H54 (cell line): ENCODE results near the gene MS4A12.
"Not testable (repeated sequence)": the region's sequence is repeated elsewhere in the genome, so short reads cannot be mapped to it uniquely, and the experiment has no call there.

Experiments used
- DNase-seq: peaks from one replicate; pipeline ENCODE4 v3.0.0; 2011; ENCODE audit warnings: low spot score, mixed read lengths; ENCODE audit not compliant: insufficient read length
- FAIRE-seq: peaks from 3 replicates; lab custom pipeline; 2011; peaks lifted over from hg19 to GRCh38; lab: Jason Lieb, UNC
- POLR2A ChIP-seq: IDR thresholded peaks from 2 replicates; pipeline ENCODE4 v1.6.1; 2011; ENCODE audit warnings: low read depth, mild to moderate bottlenecking, low read length

The MS4A12 gene

DNA sequence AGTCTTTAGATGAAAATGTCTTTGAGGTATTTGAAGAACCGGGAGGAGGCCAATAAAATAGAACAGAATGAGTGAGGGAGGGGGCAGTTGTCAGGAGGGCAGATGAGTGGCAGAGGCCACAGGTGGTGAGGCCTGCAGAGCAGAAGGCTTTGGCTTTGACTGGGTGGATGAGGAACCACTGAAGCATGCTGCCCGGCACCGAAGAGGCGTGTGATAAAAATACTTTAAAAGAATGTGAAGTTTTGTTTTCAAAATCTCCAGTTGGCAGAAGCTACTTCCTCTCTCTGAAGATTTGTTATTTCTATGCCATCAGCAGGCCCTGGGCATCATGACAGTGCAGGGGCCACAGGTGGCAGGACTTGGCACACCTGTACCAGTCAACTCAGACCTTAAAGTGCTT is 6.3 kb downstream of the MS4A12 start:
- DNase-seq = no peak
- no peak for FAIRE-seq
- no peak for TF ChIP-seq POLR2A

DNA sequence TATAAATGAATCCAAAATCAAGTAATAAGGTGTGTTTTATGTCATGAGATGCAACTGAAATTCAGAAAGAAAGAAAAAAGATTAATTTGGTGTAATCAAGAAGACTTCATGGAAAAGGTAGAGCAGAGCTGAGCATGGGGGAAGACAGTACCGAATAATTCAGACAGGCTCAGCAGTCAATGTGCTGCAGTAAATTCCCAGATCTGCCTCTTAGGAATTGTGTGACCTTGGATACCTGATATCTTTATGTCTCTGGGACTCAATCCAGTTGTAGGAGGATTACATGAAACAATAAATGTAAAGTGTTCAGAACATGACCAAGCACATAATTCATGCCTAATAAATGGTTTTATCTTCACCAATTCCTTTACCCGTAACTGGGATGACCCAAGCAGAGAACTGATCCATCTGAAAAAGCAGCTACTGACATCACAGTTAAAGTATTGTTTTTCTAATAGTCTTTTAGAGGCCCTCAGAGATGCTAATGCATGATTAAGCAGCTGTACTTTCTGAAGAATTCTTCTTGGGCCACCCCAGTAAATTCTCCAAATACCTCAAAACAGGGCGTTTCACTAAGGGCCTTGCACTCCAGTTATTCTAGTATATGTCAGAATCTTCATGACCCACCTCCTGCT is 7.8 kb downstream of the MS4A12 start:
- DNase-seq = no peak
- TF ChIP-seq POLR2A = no peak
- FAIRE-seq = no peak

DNA sequence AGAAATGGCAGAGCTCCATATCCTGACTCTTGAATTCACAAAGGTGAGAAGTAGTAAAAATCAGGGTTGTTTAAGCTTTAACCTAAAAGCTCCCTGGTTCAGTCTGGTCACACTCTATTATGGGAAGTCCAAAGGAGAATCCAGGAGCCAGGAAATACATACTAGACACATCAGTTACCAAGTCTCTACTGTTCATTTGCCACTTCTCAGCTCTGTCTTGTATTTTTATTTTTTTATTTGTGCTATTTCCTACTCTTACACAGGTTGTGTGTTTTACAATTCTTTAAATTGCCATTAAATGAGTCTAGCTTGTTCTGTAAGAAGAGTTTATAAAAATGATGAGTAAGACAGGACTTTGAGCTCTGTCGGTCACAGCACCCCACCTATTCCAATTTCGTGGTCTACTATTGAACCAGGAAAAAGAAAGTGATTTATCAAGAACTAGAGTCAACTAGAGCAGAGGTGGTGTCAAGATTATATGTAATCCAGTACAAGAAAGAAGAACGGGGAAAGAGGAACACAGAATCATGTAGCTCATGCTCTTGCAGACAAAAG is 9.7 kb downstream of the MS4A12 start:
- no peak for FAIRE-seq

DNA sequence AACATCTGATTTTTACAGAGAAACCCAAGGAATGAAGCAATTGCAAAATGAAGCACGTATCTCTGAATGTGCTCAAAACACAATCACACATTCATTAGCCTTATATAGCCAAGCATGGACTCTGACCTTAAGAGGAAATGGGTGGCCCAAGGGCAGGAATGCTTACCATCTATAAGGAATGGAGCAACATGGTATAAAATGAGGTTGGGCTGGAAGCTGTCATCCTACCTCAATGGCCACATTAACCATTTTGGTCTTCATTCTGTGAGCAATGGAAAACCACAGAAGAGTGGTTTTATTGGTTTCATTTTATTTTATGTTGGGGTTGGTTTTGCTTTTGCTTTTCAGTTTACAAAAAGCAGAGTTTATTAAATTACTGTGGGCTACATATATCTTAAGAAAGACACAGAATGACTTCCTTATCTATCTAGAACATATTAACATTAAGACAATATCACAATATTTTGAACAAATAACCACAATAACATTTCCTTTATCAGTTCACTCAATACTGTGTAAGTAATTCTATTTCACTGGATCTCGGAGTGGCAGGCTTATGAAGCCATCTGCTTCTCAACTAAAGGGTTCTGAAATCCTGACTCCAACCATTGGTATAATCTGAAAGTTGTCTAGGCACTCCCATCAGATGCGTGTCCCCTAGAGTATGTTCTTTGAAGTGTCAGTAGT is 11.8 kb downstream of the MS4A12 start:
- DNase-seq (no peak), FAIRE-seq (no peak)
- TF ChIP-seq POLR2A = no peak

More for the DNA sequence above, 9.7 kb downstream of the MS4A12 start:
- DNase-seq = no peak
- TF ChIP-seq POLR2A = no peak

DNA sequence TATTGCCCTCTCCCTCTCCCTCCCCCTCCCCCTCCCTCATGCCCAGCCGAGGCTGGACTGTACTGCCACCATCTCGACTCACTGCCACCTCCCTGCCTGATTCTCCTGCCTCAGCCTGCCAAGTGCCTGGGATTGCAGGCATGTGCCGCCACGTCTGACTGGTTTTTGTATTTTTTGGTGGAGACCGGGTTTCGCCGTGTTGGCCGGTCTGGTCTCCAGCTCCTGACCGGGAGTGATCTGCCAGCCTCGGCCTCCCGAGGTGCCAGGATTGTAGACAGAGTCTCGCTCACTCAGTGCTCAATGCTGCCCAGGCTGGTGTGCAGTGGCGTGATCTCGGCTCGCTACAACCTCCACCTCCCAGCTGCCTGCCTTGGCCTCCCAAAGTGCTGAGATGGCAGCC is 17.0 kb downstream of the MS4A12 start:
- DNase-seq, FAIRE-seq: not testable (repeated sequence)

DNA sequence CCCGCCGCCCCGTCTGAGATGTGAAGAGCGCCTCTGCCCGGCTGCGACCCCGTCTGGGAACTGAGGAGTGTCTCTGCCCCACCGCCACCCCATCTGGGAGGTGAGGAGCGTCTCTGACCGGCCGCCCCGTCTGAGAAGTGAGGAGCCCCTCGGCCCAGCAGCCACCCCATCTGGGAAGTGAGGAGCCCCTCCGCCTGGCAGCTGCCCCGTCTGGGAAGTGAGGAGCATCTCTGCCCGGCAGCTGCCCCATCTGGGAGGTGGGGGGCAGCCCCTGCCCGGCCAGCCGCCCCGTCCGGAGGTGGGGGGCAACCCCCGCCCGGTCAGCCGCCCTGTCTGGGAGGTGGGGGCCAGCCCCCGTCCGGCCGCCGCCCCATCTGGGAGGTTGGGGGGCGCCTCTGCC is 17.6 kb downstream of the MS4A12 start:
- not testable (repeated sequence) for FAIRE-seq, DNase-seq

DNA sequence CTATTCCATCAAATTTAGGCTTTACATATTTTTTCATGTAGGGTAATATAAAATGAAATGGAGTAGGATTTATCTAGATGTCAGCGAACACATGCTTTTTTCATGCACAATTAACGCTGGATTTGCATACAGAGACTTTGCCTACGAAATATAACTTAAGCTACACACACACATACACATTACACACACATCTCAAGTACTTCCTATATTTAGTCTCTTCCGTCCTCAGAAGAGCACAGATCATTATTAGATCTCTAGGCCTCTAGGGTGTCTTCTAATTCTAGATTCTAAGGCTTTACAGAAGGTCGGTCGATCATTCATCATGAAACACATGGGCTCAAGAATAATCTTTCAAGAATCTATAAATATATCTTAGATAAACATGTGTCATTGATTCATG is 18.8 kb downstream of the MS4A12 start:
- DNase-seq = no peak
- no peak for TF ChIP-seq POLR2A
- FAIRE-seq = no peak

DNA sequence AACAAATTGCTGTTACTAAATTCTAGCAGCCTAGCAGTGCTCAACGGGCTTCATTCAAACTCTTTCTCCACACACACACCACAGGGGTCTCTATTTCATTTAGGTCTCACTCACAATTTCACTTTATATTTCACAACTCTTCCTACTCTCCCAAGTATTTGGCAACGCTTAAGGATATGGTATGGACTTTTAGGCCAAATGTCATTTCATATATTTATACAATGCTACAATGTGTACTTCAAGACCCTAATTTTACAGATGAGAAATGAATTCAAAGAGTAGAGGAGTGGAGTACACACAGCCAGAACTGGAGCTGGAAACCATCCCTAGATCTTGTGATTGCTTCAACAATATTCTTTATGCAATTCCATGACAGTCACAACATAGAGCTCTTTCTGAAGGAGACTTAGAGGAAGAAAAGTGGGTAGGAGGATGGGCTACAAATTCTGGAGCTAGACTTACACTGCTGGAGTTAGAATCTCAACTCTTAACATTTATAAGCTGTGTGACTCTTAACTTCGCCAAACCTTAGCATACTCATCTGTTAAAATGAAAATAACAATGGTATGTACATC is 20.2 kb downstream of the MS4A12 start:
- FAIRE-seq (no peak), DNase-seq (no peak)
- TF ChIP-seq POLR2A = no peak

DNA sequence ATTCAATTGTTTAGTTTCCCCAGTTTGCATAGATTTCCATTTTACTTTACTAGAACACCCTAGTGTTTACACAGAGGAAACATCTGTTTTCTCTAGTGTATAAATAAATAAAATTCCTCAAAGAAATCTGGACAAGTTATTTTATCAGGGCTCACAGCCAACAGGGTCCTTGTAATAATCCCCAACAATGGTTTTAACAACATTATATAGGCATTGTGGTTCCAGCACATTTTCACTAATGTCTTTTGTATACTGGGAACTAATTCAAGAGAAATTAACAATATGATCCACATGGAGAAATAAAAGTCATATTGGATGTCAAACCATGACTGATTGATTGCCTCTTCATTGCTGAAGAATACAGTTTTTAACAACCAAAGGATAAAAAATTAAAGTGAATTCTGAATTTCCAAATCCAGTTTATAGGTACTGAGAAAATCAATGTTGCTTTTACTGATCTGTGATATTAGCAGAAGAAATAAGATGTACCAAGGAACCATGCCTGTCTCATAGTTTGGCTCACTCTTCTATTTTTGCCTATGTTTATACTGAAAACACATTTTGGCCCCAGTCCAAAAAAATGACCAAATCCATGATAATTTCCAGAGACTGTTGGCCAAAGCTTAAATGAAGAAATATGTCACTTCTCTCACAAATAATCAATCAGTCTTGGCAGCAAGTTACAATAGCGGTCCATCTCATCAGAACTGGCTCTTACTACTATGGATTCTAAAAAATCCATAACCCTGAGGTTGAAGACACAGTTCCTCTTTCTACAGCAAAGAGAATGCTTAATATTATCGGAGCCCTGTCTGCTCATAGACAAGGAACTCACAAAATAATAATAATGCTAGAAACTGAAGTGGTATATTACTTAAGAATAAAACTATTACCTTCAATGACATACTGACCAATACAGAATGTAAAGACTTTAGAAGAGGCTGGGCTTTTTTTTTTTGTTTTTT is 21.2 kb downstream of the MS4A12 start:
- DNase-seq (no peak), FAIRE-seq (no peak)
- TF ChIP-seq POLR2A = no peak

DNA sequence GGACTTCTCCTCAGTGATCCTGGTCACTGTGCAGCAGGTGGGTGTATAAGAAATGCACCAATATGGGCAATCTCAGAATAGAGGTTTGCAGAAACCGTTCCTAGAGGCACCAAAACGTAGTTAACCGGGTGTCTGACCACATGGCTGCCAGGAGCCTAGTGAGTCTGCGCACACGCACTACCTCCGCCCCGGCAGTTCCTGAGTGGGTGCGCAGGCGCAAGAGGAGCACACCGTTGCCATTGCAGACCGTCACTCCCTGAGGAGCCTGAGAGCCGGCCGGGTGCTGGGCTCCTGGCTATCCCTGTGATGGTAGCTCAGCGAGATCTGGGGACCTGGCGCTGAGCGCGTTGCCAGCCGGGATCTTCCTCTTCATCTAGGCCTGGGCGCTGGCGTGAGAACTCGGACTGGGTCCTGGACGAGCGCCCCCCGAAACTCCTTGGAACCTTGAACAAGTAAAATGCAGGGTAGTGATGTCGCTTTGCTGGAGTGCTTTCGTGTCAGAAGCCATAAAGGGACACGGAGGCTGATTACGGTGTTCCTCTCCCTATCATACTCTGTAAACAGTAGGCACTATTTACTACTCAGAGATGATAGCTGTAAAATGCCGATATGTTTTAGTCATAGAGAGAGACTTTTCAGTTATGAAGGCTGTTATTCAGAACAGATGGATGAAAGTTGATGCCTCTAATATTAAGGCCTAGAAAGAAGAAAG is 22.7 kb downstream of the MS4A12 start, which contains the start of gene MS4A13:
Gene MS4A13, plus strand, starts transcription at position 249 of the 712 bp plus-strand sequence. CDS start 2,692 bp downstream, outside the sequence.
- TF ChIP-seq POLR2A = no peak
- DNase-seq (no peak), FAIRE-seq (no peak)

DNA sequence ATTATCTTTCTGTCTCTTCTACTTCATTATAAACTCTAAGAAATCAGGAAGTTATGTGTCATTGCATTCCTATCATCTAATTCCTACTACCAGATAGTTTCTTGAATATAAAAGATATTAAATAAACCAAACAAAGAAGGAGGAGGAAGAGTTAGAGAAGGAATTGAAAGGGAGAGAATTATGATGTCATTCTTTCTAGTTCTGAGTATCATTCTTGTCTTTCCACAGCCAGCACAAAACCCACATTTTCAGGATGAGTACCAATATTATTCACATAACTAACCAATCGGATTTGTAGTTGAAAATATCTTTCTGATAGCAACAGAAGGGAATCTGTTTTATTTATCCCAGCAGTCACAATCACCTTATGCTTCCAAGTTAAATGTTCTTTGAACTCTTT is 35.9 kb downstream of the MS4A12 start:
- TF ChIP-seq POLR2A = no peak
- no peak for FAIRE-seq
- DNase-seq = no peak

DNA sequence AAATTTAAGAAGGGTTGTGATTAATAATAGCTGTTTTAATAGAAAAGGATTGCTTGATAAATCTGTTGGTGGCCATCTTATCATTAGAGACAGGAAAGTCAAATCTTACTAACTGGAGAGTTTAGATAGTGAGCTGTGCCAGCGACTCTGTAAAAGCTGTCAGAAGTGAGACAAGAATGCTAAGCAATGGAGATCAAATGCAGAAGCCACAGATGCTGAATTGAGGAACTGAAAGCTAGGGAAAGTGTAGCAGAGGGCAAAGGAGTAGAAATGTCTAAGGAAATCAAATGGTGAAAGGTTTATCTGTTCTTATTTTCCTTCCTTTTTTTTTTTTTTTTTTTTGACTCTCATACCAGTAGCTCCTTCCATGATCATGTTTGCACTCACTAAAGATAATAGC is 36.4 kb downstream of the MS4A12 start:
- DNase-seq (no peak), FAIRE-seq (no peak)
- no peak for TF ChIP-seq POLR2A

DNA sequence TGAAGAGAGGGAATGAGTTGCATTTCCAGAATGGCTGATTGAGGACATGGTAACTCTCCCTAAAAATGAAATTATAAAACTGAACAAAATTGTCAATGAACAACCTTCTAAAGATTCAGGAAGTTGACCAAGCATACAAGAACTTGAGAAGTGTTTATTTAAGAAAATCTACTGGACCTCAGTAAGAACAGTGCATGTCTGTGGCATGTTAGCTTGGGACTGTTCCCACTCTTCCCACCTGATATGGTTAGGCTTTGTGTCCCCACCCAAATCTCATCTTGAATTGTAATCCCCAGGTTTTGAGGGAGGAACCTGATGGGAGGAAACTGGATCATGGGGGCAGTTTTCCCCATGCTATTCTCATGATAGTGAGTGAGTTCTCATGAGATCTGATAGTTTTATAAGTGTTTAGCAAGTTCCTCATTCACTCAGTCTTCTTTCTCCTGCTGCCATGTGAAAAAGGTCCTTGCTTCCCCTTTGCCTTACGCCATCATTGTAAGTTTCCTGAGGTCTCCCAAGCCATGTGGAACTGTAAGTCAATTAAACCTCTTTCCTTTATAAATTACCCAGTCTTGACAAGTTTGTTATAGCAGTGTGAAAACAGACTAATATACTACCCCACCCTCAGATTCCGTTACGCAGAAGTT is 38.0 kb downstream of the MS4A12 start:
- DNase-seq (no peak), FAIRE-seq (no peak)
- TF ChIP-seq POLR2A = no peak

DNA sequence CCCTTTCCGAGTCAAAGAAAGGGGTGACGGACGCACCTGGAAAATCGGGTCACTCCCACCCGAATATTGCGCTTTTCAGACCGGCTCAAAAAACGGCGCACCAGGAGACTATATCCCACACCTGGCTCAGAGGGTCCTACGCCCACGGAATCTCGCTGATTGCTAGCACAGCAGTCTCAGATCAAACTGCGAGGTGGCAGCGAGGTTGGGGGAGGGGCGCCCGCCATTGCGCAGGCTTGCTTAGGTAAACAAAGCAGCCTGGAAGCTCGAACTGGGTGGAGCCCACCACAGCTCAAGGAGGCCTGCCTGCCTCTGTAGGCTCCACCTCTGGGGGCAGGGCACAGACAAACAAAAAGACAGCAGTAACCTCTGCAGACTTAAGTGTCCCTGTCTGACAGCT is 39.8 kb downstream of the MS4A12 start:
- FAIRE-seq, DNase-seq: not testable (repeated sequence)

DNA sequence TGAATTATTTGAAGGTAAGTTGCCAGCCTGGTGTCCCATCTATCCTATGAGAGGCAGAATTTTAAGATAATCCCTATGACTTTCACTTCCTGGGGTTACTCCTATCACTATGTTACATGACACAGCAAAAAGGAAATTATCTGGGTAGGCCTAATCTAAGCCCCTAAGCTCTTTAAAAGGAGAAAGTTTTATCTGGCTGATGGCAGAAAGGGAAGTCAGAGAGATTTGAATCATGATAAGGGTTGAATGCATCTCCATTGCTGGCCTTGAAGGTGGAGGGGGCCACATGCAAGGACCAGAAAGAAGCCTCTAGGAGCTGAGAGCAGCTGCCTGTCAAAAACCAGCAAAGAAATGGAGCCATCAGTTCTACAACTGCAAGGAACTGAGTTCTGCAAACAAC is 46.0 kb downstream of the MS4A12 start:
- not testable (repeated sequence) for DNase-seq, FAIRE-seq
